K562 (cell line): ENCODE data around the gene LIMD2. TPM values are rescaled to one million over a fixed set of nuclear protein-coding genes. Genes with fewer than 3 reads are reported as not detected.

Experiments used
- ATAC-seq: fragments of 200-7000 bp; cut with Tn5 transposase; 3 replicates; pipeline ENCODE4 v1.9.1; 2020; ENCODE audit warnings: moderate library complexity
- BruUV-seq: library from RNA; stranded (reverse); fragments of 400-500 nt; replicated peaks from 2 replicates; lab custom pipeline; 2021; lab: Mats Ljungman, UMichigan
- CTCF ChIA-PET: fragments of 300-600 bp; formaldehyde crosslinking; extraction: SDS; loops from one replicate; lab custom pipeline; 2021; ENCODE audit warnings: low intra/inter-chr PET ratio; lab: Yijun Ruan, JAX
- POLR2A ChIA-PET: fragments of 300-600, 350-650 bp; sonication (Branson Sonifier 250); formaldehyde crosslinking; extraction: SDS; loops from one replicate; lab custom pipeline; 2021; ENCODE audit warnings: antibody characterized with exemption, inconsistent platforms; lab: Yijun Ruan, JAX
- DNase-seq, 4 experiments: peaks; one replicate each; pipeline versions ENCODE4 v3.0.0 to v3.0.0-alpha.2; 2011 to 2018; ENCODE audit warnings: low spot score in 3 of 4, mixed read lengths in 3 of 4; ENCODE audit errors: extremely low read depth in 1 of 4
- FAIRE-seq: peaks from 2 replicates; lab custom pipeline; 2011; peaks lifted over from hg19 to GRCh38; lab: Jason Lieb, UNC
- H2AFZ ChIP-seq: 2 replicates; pipeline ENCODE4 v1.6.0; 2011; ENCODE audit warnings: low read depth, low read length, control low read depth, inconsistent platforms
- H3K27ac ChIP-seq: fragments of 200-600 bp; 3 replicates; pipeline ENCODE4 v1.8.0; 2011; ENCODE audit warnings: low read depth, mild to moderate bottlenecking, control low read depth, inconsistent platforms, low read length, moderate library complexity, mixed read lengths; ENCODE audit errors: extremely low read depth
- H3K27me3 ChIP-seq, 2 experiments: fragments of 300-600 bp in 1 of 2; 2 replicates in 1 of 2; 3 replicates in 1 of 2; pipeline versions ENCODE4 v1.6.0 to v1.8.0; 2011; ENCODE audit warnings: inconsistent platforms in 2 of 2, low read length in 2 of 2, mild to moderate bottlenecking in 1 of 2, mixed read lengths in 1 of 2, moderate library complexity in 1 of 2; ENCODE audit not compliant: control insufficient read depth in 2 of 2, insufficient read depth in 2 of 2
- H3K36me3 ChIP-seq: fragments of 300-600 bp; 3 replicates; pipeline ENCODE4 v1.8.0; 2011; ENCODE audit warnings: mild to moderate bottlenecking, low read length, inconsistent platforms; ENCODE audit not compliant: control insufficient read depth, insufficient read depth
- H3K4me1 ChIP-seq, 2 experiments: fragments of 200-600 bp in 1 of 2; replicated peaks in 1 of 2; 2 replicates in 1 of 2; 3 replicates in 1 of 2; pipeline versions ENCODE4 v1.5.1 to v1.8.0; 2011; ENCODE audit warnings: inconsistent platforms in 2 of 2, low read length in 2 of 2, mild to moderate bottlenecking in 1 of 2, mixed read lengths in 1 of 2, moderate library complexity in 1 of 2; ENCODE audit not compliant: control insufficient read depth in 2 of 2, insufficient read depth in 2 of 2
- H3K4me2 ChIP-seq: 2 replicates; pipeline ENCODE4 v1.6.1; 2011; ENCODE audit warnings: low read length, control low read depth, inconsistent platforms, mixed read lengths; ENCODE audit not compliant: insufficient read depth
- H3K4me3 ChIP-seq: fragments of 200-600 bp; sonication (generic), shearing (Covaris generic); 2 replicates; pipeline ENCODE4 v1.5.1; 2016; ENCODE audit warnings: control low read depth, inconsistent platforms
- H3K79me2 ChIP-seq: fragments of 200-600 bp; 3 replicates; pipeline ENCODE4 v1.8.0; 2011; ENCODE audit warnings: low read length, inconsistent platforms; ENCODE audit not compliant: control insufficient read depth, insufficient read depth
- H3K9ac ChIP-seq, 2 experiments: 2 replicates each; pipeline versions ENCODE4 v1.6.0 to v1.6.1; 2011; ENCODE audit warnings: low read depth in 2 of 2, low read length in 2 of 2, control low read depth in 1 of 2, inconsistent platforms in 1 of 2, mild to moderate bottlenecking in 1 of 2, mixed read lengths in 1 of 2; ENCODE audit not compliant: insufficient read depth in 1 of 2
- H3K9me1 ChIP-seq: one replicate; pipeline ENCODE4 v1.6.0; 2011; ENCODE audit warnings: inconsistent platforms, mild to moderate bottlenecking, low read length, moderate library complexity; ENCODE audit not compliant: control insufficient read depth, insufficient read depth
- H3K9me3 ChIP-seq: replicated peaks from 2 replicates; pipeline ENCODE4 v1.5.1; 2011; ENCODE audit warnings: low read depth, low read length, inconsistent platforms; ENCODE audit not compliant: control insufficient read depth, insufficient read depth
- H4K20me1 ChIP-seq: replicated peaks from 2 replicates; pipeline ENCODE4 v1.6.1; 2011; ENCODE audit warnings: low read length, inconsistent platforms, mixed read lengths; ENCODE audit not compliant: control insufficient read depth, insufficient read depth
- BHLHE40 ChIP-seq: IDR thresholded peaks from 2 replicates; pipeline ENCODE4 v1.6.1; 2011; ENCODE audit warnings: low read length, improper control_type of control experiment
- CBX5 ChIP-seq: IDR thresholded peaks from 2 replicates; pipeline ENCODE4 v1.6.1; 2014; ENCODE audit warnings: low read depth, borderline replicate concordance
- CHD2 ChIP-seq: IDR thresholded peaks from 2 replicates; pipeline ENCODE4 v1.6.1; 2011; ENCODE audit warnings: low read depth, low read length
- COPS2 ChIP-seq: fragments of 450-650 bp; conservative IDR thresholded peaks from 2 replicates; pipeline ENCODE4 v1.6.1; 2016; ENCODE audit warnings: mild to moderate bottlenecking, moderate library complexity
- E2F4 ChIP-seq: sonication (generic); formaldehyde crosslinking; IDR thresholded peaks from 2 replicates; pipeline ENCODE4 v1.8.0; 2022; ENCODE audit warnings: mild to moderate bottlenecking, low read depth, missing genetic modification reagents
- ELK1 ChIP-seq: sonication (generic); formaldehyde crosslinking; IDR thresholded peaks from 2 replicates; pipeline ENCODE4 v1.8.1; 2022; ENCODE audit warnings: missing genetic modification reagents
- FOXP4 ChIP-seq: sonication (generic); formaldehyde crosslinking; IDR thresholded peaks from 2 replicates; pipeline ENCODE4 v1.8.0; 2022; ENCODE audit warnings: mild to moderate bottlenecking, missing genetic modification reagents, borderline replicate concordance
- ILF3 ChIP-seq: fragments of 450-650 bp; IDR thresholded peaks from 2 replicates; pipeline ENCODE4 v1.6.1; 2018; ENCODE audit warnings: antibody characterized with exemption, mild to moderate bottlenecking, moderate library complexity, borderline replicate concordance
- KLF6 ChIP-seq: fragments of 250-450 bp; sonication (Bioruptor Pico); IDR thresholded peaks from 2 replicates; pipeline ENCODE4 v1.4.0; 2020; ENCODE audit warnings: mild to moderate bottlenecking, moderate library complexity, borderline replicate concordance
- MBD2 ChIP-seq: sonication (generic); IDR thresholded peaks from 2 replicates; pipeline ENCODE4 v1.6.1; 2016; ENCODE audit warnings: low read depth, borderline replicate concordance
- NFATC3 ChIP-seq: fragments of 450-650 bp; IDR thresholded peaks from 2 replicates; pipeline ENCODE4 v1.6.1; 2017; ENCODE audit warnings: mild to moderate bottlenecking
- PATZ1 ChIP-seq: fragments of 250-450 bp; sonication (Bioruptor Pico); IDR thresholded peaks from 2 replicates; pipeline ENCODE4 v1.5.0; 2020; ENCODE audit warnings: mild to moderate bottlenecking, borderline replicate concordance
- PTBP1 ChIP-seq: fragments of 200-400 bp; formaldehyde crosslinking; IDR thresholded peaks from 2 replicates; pipeline ENCODE4 v1.6.1; 2017; ENCODE audit warnings: low read depth, low read length
- SAP30 ChIP-seq: fragments of 200-600 bp; sonication (generic); IDR thresholded peaks from 2 replicates; pipeline ENCODE4 v1.6.1; 2012; ENCODE audit warnings: borderline replicate concordance, low read depth, mild to moderate bottlenecking, moderate library complexity, low read length, control low read depth, inconsistent platforms; ENCODE audit not compliant: insufficient read depth, poor library complexity, severe bottlenecking
- ZBTB43 ChIP-seq: sonication (generic); formaldehyde crosslinking; IDR thresholded peaks from 2 replicates; pipeline ENCODE4 v1.8.0; 2023; ENCODE audit warnings: mild to moderate bottlenecking, missing genetic modification reagents
- ZNF445 ChIP-seq: fragments of 250-450 bp; sonication (Bioruptor Pico); IDR thresholded peaks from 2 replicates; pipeline ENCODE4 v1.4.0; 2020; ENCODE audit warnings: low read depth, mild to moderate bottlenecking, moderate library complexity
- WGBS: fragments of 100-300 bp; shearing (Covaris generic); methylation state at CpG from one replicate; pipeline ENCODE4 v1.1.6; 2016; ENCODE audit warnings: low coverage, mixed read lengths; ENCODE audit not compliant: insufficient coverage; ENCODE audit errors: missing lambda C conversion rate; 5-methylcytosine and 5-hydroxymethylcytosine counted together
- in situ Hi-C: fragments of 300-500 bp; cut with MboI; formaldehyde crosslinking; loops from 4 replicates; pipeline ENCODE4 v1.15.0; 2018; ENCODE audit warnings: inconsistent platforms, mixed read lengths
- intact Hi-C: fragments of 100-400 bp; cut with micrococcal nuclease; formaldehyde crosslinking; loops from 2 replicates; pipeline ENCODE4 v1.14.2; 2022
- polyA plus RNA-seq, 8 experiments: library from polyadenylated mRNA; depleted of rRNA in 4 of 8; stranded (reverse) in 5 of 8; unstranded in 3 of 8; fragments of >200 nt; fragmentation: Nextera tagmentation in 2 of 8; fragmentation: Illumina TruSeq in 1 of 8; extraction: Ambion mirVana in 2 of 8; extraction: Trizol in 1 of 8; gene quantifications; 2 replicates each; pipeline versions ENCODE4 v1.2.1 to v1.2.3, GENCODE V29; 2011 to 2014; ENCODE audit warnings: inconsistent platforms in 1 of 8, missing spikeins in 1 of 8
- total RNA-seq, 7 experiments: library from RNA; depleted of rRNA in 6 of 7; stranded (reverse); fragments of >200 nt in 6 of 7; fragmentation: Illumina TruSeq in 2 of 7; extraction: Trizol in 2 of 7; gene quantifications; 2 replicates each; pipeline versions ENCODE4 v1.2.1 to v1.2.3, GENCODE V29; 2011 to 2021; ENCODE audit warnings: low replicate concordance in 1 of 7

The LIMD2 gene
- total and polyA plus RNA-seq, 9 of the 15 experiments (the other 6 are each of a cell fraction or from before 2014, with no cell fraction given): 0.07 to 11.2 (median 2.8) TPM

GRCh38 chr17:63702721-63703015, 2.7 kb upstream of the LIMD2 start:
- peaks cover 0 to 38% of the 10 kb centered on the region in 2 experiments; a peak in 2 of 5 replicates for H3K4me1 ChIP-seq
- BruUV-seq: no TSS peak
- TF ChIP-seq ELK1 (CRISPR knock-in tag) (no peak), BHLHE40 (no peak), ZBTB43 (no peak), CHD2 (no peak), KLF6 (CRISPR knock-in tag) (no peak), FOXP4 (CRISPR knock-in tag) (no peak), MBD2 (no peak), CBX5 (no peak), SAP30 (no peak), ZNF445 (CRISPR knock-in tag) (no peak), PTBP1 (no peak), COPS2 (no peak), PATZ1 (CRISPR knock-in tag) (no peak), E2F4 (CRISPR knock-in tag) (no peak), NFATC3 (no peak), ILF3 (no peak)

More at GRCh38 chr17:63702721-63703015, 2.7 kb upstream of the LIMD2 start:
- ATAC-seq: no peak
- WGBS: 75% methylated on average over 6 of the region's 6 CpGs
- intact Hi-C loops: no loop called here
- Histone ChIP-seq H3K9ac (no peak overlapping the region; a peak in 1 of 4 replicates), H3K79me2 (no peaks in the 10 kb centered on the region), H3K4me2 (no peak overlapping the region), H3K4me3 (no peak overlapping the region), H3K9me1 (no peaks in the 10 kb centered on the region), H3K27me3 (no peaks in the 10 kb centered on the region), H2AFZ (no peak overlapping the region), H3K9me3 (no peaks in the 10 kb centered on the region), H3K27ac (no peak overlapping the region), H4K20me1 (no peaks in the 10 kb centered on the region), H3K36me3 (peaks cover 8% of the 10 kb centered on the region; the same call in 1 of the 3 replicates)
- CTCF ChIA-PET: no interaction called here
- DNase-seq: no peak
- FAIRE-seq: no peak
- POLR2A ChIA-PET: interaction anchor here (0.6 kb wide), 1 partner anchor 27 kb away, joined by 3 read pairs; no protein-coding TSS in a partner anchor
- in situ Hi-C loops: no loop called here
